Tibial artery (tissue), 4 donors: ENCODE data around the gene PCSK1N.

Experiments used
- DNase-seq, 2 donors: peaks; one replicate each; pipeline ENCODE4 v3.0.0-alpha.2; 2019
- H3K27ac ChIP-seq, 2 donors: fragments of 200-600 bp; sonication (generic) in 1 of 2; 1 replicate in 1 of 2; 2 replicates in 1 of 2; pipeline ENCODE4 v1.5.1; 2018 to 2019; ENCODE audit warnings: mild to moderate bottlenecking in 1 of 2
- H3K27me3 ChIP-seq, 2 donors: fragments of 200-600 bp; sonication (generic) in 1 of 2; one replicate each; pipeline versions ENCODE4 v1.5.1 to v1.6.0; 2016 to 2019
- H3K36me3 ChIP-seq, 3 donors: fragments of 200-600 bp; sonication (generic) in 2 of 3; one replicate each; pipeline ENCODE4 v1.5.1; 2016 to 2019; ENCODE audit warnings: mild to moderate bottlenecking in 2 of 3
- H3K4me1 ChIP-seq, 4 donors: fragments of 200-600 bp; sonication (generic) in 2 of 4; 1 replicate in 3 of 4; 2 replicates in 1 of 4; pipeline ENCODE4 v1.5.1; 2016 to 2019
- H3K4me3 ChIP-seq, 2 donors: fragments of 200-600 bp; sonication (generic) in 1 of 2; 1 replicate in 1 of 2; 2 replicates in 1 of 2; pipeline ENCODE4 v1.5.1; 2018 to 2019; ENCODE audit warnings: mild to moderate bottlenecking in 2 of 2
- H3K9me3 ChIP-seq, 3 donors: fragments of 200-600 bp; sonication (generic) in 1 of 3; one replicate each; pipeline ENCODE4 v1.5.1; 2016 to 2019
- intact Hi-C: fragments of 100-400 bp; cut with DNase I; formaldehyde crosslinking; loops from one replicate; pipeline ENCODE4 v1.15.0; 2023; ENCODE audit warnings: low total_unique reads
- TF ChIP-seq, protein P1 (sequence below), 2 experiments: fragments of 200-600 bp in 1 of 2; fragments of 450-650 bp in 1 of 2; IDR thresholded peaks; one replicate each; pipeline ENCODE4 v1.5.1; 2017 to 2019; ENCODE audit warnings: antibody characterized with exemption in 2 of 2, mild to moderate bottlenecking in 1 of 2, moderate library complexity in 1 of 2

The PCSK1N gene

DNA sequence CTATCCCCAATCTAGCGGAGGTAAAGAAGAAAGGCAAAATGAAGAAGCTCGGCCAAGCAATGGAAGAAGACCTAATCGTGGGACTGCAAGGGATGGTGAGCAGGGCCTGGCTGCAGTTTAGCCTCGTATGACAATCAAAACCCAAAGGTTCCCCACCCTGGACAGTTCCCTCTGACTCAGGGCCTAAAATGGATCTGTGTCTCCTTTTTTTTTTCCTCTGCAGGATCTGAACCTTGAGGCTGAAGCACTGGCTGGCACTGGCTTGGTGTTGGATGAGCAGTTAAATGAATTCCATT, 32.6 kb downstream of the PCSK1N start:
- Histone ChIP-seq H3K4me1 (peaks cover 0 to 8% (median 0%) of the 10 kb centered on the region in 4 donors), H3K27me3 (no peaks in the 10 kb centered on the region), H3K4me3 (peak overlapping the region; percentile 58 to 62), H3K9me3 (no peaks in the 10 kb centered on the region), H3K36me3 (peaks cover 0 to 16% (median 0%) of the 10 kb centered on the region in 3 donors), H3K27ac (peak overlapping the region; percentile 93 to 95)
- intact Hi-C loops = loop anchor here (5.0 kb wide), 1 partner anchor 66 kb away; no protein-coding TSS in a partner anchor
- DNase-seq = no peak
- TF ChIP-seq, protein P1, sequence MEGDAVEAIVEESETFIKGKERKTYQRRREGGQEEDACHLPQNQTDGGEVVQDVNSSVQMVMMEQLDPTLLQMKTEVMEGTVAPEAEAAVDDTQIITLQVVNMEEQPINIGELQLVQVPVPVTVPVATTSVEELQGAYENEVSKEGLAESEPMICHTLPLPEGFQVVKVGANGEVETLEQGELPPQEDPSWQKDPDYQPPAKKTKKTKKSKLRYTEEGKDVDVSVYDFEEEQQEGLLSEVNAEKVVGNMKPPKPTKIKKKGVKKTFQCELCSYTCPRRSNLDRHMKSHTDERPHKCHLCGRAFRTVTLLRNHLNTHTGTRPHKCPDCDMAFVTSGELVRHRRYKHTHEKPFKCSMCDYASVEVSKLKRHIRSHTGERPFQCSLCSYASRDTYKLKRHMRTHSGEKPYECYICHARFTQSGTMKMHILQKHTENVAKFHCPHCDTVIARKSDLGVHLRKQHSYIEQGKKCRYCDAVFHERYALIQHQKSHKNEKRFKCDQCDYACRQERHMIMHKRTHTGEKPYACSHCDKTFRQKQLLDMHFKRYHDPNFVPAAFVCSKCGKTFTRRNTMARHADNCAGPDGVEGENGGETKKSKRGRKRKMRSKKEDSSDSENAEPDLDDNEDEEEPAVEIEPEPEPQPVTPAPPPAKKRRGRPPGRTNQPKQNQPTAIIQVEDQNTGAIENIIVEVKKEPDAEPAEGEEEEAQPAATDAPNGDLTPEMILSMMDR (IDR thresholded peaks at IDR 0.05) = no peak

DNA sequence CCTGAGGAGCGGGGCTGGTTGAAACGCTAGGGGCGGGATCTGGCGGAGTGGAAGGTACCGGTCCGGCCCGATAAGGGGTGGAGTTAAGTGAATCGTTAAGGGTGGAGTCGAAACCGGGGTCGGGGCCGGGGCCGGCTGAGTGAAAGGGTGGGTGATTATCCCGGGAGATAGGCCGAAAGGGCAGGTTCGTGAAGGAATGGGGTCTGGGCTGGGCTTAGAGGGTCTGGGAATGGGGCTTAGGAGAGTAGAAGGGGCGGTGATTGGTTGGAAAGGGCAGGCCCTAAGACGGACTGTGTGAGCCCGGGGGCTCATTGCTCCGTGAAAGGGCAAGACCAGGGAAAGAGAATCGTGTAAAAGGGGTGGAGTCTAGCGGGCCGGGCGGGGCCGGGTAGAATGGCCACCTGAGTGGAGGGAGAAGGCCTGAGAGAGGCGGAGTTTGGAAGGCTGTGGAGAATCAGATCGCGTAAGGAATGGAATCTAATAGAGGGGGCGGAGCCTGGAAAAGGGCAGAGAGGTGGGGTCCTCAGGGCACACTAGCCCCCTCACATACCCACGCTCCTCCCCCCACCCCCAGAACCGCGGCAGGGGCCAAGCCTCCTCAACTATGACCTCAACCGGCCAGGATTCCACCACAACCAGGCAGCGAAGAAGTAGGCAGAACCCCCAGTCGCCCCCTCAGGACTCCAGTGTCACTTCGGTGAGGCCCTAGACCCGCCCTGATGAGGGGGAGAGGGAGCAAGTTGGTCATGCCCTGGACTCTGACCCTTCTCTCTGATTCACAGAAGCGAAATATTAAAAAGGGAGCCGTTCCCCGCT, 33.1 kb downstream of the PCSK1N start:
- peaks cover 0 to 12% (median 0%) of the 10 kb centered on the region in 3 donors for H3K36me3 ChIP-seq
- intact Hi-C loops = loop anchor here (5.0 kb wide), 1 partner anchor 65 kb away; no protein-coding TSS in a partner anchor
- H3K4me3 ChIP-seq = peak overlapping the region; percentile 58 to 62
- peaks cover 0 to 8% (median 0%) of the 10 kb centered on the region in 4 donors for H3K4me1 ChIP-seq
- peak; percentile 88 to 94 for DNase-seq
- no peaks in the 10 kb centered on the region for H3K9me3 ChIP-seq
- H3K27me3 ChIP-seq = no peaks in the 10 kb centered on the region
- TF ChIP-seq, protein P1 (IDR thresholded peaks at IDR 0.05) = peak in 1 of 2 experiments; percentile 11
- peak overlapping the region; percentile 93 to 95 for H3K27ac ChIP-seq

DNA sequence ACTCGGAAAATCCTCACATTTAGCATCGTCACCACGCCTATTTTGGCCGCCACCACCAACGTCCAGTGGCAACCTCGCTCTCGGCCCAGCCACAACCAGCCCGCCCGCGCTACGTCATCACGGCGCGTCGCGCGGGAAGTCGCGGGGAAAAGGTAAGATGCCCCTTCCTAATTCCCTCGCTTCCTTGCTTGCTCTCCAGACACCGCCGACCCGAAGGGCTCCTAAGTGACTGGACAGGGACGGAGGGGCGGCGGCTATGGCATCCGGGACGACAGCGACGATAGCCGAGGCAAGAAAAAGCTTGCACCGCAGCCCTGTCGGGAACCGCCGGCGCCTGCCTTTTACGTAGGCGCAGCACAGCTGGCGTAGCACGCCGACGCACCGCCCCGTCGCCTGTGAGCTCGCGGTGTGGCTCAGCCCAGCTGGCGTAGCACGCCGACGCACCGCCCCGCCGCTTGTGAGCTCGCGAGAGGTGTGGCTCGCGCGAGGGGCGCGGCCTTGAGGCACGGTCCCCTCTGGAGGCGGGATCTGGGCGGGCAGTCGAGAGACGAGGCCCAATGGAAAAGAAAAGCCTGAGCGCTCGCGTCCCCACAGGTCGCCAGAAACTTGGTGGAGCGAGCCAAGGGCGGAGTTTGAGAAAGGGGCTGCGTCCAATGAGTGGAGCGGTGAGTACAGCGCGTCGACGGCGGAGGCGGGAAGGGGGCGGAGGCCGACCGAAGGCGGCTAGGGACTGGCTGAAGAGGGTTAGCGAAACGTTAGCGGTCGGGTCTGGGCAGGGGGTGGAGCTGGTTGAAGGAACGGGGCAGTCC, 33.9 kb downstream of the PCSK1N start, which contains the start of gene HDAC6:
Gene HDAC6 (plus strand): TSS at position 788 of the 809 bp plus-strand sequence. CDS start 626 bp downstream, outside the sequence.
- DNase-seq = peak; percentile 96 to 99
- Histone ChIP-seq H3K4me3 (peak within 1 kb of the TSS; percentile 61 to 65), H3K4me1 (peaks cover 0 to 8% (median 0%) of the 10 kb centered on the region in 4 donors), H3K27me3 (no peaks in the 10 kb centered on the region), H3K27ac (peak within 1 kb of the TSS; percentile 93 to 95), H3K36me3 (peaks cover 0 to 12% (median 0%) of the 10 kb centered on the region in 3 donors), H3K9me3 (no peaks in the 10 kb centered on the region)
- intact Hi-C loops = loop anchor here (5.0 kb wide), 1 partner anchor 64 kb away; no protein-coding TSS in a partner anchor
- TF ChIP-seq, protein P1 (IDR thresholded peaks at IDR 0.05) = no peak

DNA sequence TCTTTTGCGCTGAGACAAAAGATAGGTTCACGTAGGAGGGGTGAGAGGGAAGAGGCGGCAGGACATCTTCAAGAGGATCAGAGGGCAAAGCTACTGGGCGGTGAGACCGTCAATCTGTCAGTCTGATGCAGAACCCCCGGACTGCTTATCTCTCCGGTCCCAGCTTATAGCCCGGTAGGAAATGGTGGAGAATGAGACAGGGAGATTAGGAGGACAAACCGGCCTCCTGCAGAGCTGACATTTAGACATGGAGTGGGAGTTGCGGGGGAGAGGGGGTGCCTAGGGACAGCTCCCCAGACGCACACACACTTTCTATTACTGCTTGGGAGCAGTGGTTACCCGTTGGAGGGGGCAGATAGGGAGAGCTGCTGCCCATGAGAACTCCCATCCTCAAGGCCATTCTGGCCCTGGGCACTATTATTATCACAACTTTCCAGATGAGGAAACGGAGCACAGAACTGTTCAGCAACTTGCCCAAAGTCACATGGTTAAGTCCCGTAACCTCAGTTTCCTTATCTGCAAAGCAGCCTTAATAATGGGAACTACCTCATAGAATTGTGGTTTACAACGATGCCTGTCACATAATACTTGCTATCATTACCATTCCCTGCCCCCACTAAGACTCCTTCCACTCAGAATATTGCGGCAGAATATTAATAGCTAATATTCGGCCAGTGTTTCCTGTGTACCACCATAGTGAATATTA, 34.7 kb downstream of the PCSK1N start:
- intact Hi-C loops = loop anchor here (5.0 kb wide), 1 partner anchor 63 kb away; no protein-coding TSS in a partner anchor
- H3K4me1 ChIP-seq = peaks cover 0 to 8% (median 0%) of the 10 kb centered on the region in 4 donors
- peak overlapping the region; percentile 85 to 86 for H3K27ac ChIP-seq

More for the DNA sequence above, 34.7 kb downstream of the PCSK1N start:
- TF ChIP-seq, protein P1 (IDR thresholded peaks at IDR 0.05) = no peak
- H3K27me3 ChIP-seq = no peaks in the 10 kb centered on the region
- no peak for DNase-seq
- peaks cover 0 to 12% (median 0%) of the 10 kb centered on the region in 3 donors for H3K36me3 ChIP-seq
- H3K9me3 ChIP-seq = no peaks in the 10 kb centered on the region
- peak overlapping the region; percentile 61 to 65 for H3K4me3 ChIP-seq
